ENCODE data around the gene MOV10L1.
A peak's percentile ranks its signal among the peaks of the same experiment; 100 is the strongest.

MOV10L1 gene

DNA sequence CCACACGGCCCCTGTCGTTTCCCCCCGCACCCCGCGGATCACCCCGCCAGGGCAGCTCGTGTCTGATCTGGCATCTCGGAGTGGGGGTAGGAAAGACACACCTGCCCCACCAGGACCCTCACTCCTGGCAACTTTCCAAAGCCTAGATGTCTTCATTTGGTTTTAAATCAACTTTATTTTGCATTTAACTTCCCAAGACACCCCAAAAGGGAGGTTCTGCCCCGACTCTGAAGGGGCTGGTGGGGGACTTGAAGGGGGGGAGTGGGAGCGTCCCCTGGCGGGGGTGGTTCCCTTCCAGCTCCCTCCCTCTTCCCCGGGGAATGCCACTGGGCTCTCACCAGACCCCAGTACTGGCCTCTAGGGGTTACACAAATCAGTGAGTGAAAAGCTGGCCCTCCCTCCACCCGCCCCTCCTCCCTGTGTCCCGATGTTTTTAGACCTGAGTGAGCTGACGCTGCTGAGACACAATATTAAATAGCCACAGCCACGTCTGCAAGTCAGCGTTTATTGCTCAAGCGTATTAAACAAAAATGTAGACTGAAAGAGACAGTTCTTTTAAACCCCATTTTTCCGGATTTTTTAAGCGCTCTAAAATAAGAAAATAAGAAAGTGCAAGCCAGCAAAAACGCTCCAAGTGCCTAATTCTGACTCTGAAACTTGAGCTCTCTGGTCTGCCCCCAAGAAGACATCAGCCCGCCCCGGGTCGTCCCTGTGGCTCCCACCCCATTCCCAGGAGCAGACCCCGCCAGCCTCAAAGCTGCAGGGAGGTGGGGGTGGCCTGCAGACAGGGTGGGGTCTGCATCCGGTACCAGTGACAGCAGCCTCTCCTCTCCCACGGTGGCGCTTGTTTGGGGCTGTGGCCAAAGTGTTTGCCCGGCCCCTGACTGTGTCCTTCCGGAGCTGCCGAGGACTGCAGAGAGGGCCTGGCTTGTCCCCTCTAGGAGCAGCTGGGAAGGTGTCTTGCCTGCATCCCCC, 30.6 kb upstream of the MOV10L1 start:
- DNase-seq = peak; percentile 19

DNA sequence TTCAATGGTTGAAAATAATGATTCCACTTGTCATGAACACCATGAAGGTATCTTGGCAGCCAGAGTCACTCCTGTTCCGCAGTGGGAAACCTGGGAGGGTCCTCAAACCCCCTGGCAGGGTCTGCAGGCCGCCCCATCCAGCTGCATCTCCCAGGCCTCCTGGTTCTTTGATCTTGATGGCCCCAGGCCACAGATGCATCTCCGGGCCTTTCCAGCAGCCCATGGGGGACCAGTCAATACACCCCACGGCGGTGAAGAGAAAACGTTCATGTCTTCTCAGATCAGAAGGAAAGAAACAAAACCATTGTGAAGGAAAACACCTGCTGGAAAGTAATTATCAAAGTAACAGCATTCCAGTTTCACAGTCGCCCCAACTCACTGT, 29.9 kb upstream of the MOV10L1 start:
- DNase-seq = no peak

DNA sequence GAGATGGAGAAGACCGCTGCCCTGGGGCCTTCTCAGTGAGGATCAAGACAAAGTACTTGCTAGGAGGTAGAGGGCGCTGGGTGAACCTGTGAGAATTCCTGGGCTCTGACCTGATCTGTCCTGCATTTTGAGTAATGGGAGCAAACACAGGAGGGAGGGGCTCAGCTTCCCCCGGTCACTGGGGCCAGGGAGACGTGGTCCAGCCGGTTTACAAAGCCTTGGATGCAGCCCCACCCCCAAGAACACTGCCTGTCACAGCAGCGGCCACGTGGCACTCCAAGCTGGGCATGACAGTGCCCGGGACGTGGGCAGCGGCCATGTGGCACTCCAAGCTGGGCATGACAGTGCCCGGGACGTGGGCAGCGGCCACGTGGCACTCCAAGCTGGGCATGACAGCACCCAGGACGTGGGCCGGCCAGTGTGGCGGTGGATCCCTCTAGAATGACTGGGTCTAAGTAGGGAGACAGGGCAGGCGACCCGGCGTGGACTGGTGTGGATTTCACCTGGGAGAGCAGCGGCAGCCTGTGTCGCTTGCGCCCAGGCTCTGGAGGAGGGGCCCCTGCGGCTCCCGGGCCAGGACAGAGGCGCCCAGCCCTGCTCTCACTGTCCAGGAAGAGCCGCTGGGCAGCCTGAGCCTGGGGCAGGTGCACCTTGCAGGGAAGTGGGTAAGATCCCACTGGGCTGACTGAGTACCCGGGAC, 29.2 kb upstream of the MOV10L1 start:
- no peak for DNase-seq

DNA sequence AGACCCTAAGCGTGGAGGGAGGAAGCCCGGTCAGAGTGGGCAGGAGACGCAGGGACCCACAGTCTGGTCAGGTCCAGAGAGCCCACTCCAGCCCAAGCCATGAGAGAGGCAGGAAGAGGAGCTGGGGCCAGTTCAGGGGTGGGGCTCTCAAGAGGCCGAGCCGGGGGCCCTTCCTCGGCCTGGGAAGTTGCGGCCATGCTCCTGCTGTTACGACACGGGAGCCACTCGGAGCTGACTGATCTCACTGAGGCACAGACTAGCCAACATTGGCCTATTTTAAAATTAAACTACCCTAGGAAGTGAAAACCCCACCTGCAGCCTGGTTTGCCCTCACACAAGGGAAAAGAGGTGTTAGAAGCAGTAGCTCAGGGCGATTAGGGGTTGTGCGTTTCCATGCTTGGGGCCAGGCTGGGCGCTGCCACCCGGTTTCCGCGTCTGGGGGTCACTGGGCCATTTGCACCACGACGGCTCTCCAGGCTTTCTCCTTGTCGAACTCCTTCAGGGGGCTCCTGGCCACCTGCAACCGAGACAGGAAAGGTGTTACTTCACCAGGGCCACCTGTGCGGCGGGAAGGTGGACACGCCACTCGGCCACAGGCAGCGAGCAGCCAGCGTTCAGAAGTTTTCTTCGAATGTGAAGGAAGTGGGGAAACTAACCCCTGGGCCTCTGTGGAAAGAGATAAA, 28.5 kb upstream of the MOV10L1 start:
- no peak for DNase-seq

DNA sequence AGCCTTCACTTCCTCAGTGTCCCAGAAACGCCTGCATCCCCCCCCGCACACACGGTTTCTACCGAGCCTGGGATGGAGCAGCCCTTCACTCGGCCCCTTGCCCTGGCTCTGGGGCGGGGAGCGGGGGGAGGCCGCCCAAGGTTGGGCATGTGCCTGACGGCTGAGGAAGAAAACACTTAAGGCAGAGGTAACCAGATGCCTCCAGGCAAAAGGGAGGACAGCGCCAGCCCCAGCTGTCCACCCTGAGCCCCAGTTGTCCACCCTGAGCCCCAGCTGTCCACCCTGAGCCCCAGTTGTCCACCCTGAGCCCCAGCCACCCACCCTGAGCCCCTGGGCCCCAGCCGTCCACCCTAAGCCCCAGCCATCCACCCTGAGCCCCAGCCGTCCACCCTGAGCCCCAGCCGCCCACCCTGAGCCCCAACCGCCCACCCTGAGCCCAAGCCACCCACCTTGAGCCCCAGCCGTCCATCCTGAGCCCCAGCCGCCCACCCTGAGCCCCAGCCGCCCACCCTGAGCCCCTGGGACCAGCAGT, 27.9 kb upstream of the MOV10L1 start:
- DNase-seq = no peak

DNA sequence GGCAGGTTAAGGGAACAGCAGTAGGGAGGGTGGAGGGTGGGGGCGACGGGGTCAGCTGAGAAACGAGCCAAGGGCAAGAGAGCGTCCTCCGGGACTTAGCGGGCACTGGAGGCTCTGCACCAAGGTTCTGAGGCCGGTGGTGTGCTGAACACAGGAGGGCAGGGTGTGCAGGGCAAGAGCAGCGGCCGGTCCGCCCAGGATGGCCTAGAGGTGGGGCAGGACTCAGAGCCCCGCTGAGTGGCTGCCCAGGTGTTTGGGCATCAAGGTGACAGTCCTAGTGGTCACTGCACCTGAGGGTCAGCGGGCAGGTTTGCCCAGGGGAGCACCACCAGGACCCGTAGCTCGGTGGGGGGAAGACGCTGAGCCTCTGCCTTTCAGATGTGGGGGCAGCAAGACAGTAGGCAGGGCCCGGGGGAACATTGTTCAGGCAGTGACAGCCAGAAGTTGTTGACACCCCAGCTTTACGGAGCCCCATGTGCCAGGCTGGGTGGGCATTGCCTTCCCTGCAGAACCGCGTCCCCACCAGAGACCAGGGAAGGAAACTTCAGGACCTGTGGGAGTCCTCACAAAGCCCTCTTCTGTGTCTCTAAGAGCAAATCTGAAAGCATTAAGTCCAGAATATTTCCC, 27.2 kb upstream of the MOV10L1 start:
- no peak for DNase-seq

DNA sequence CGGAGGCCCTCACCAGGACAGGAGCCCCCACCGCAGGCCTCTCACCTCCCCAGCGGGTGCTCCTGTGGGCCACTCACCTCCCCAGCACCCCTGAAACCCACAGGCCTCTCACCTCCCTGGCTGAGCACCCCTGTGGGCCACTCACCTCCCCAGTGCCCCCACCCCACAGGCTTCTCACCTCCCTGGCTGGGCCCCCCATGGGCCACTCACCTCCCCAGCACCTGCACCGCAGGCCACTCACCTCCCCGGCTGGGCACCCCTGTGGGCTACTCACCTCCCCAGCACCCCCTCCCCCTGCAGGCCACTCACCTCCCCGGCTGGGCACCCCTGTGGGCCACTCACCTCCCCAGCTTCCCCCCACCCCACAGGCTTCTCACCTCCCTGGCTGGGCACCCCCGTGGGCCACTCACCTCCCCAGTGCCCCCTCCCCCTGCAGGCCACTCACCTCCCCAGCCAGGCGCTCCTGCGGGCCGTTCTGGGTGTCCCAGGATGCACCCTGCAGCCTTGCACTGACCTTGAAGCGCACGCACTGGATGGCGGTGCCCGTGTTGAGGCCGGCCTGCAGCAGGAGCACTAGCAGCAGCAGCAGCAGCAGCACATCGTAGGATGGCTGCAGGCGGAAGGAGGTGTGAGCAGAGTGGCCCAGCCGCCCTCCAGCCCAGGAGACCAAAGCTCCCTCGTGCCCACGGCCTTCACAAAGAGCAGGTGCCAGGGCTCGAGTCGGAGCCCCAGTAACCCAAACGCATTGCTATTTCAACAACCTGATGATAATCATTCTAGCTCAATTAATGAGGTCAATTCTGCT, 26.0 kb upstream of the MOV10L1 start:
- no peak for DNase-seq

DNA sequence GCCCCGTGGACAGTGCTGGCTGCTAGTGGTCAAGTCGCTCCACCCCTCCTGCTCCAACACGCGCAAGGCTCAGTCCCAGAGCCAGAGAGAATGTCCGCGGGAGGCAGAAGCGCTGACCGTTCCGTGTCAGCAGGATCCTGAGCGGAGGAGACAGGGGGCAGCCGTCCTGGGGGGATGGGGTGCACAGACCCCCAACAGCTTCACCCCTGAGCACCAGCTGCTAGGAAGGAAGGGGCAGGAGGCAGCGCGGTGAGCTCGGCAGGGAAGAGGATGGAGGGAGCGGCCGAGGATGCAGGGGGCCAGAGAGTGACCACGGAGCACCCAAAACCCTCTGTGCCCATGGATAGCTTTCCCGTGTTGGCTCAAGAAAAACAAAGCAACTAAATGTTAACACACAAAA, 25.4 kb upstream of the MOV10L1 start:
- no peak for DNase-seq

DNA sequence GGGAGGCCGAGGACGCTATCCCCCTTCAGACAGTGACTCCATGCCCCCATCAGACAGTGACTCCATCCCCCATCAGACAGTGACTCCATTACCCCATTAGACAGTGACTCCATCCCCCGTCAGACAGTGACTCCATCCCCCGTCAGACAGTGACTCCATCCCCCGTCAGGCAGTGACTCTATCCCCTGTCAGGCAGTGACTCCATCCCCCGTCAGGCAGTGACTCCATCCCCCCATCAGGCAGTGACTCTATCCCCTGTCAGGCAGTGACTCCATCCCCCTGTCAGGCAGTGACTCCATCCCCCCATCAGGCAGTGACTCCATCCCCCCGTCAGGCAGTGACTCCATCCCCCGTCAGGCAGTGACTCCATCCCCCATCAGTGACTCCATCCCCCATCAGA, 22.6 kb upstream of the MOV10L1 start:
- no peak for DNase-seq

DNA sequence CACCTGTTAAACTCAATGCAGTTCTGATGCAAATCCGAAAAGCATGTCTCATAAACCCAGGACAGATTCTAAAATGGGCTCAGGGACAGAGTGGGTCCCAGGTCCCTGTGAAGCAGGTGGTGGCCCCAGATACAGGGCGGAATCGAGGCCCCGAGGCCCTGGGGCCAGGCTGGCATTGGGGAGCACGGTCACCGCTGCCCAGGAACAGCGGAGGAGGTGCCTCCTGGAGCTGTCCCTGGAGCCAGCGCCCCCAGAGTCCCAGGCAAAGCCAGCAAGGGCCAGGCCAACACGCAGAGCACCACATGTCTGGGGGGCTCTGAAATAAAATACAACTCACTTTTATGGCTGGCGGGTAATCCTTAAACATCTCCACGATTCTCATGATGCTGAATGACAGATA, 21.7 kb upstream of the MOV10L1 start:
- no peak for DNase-seq

DNA sequence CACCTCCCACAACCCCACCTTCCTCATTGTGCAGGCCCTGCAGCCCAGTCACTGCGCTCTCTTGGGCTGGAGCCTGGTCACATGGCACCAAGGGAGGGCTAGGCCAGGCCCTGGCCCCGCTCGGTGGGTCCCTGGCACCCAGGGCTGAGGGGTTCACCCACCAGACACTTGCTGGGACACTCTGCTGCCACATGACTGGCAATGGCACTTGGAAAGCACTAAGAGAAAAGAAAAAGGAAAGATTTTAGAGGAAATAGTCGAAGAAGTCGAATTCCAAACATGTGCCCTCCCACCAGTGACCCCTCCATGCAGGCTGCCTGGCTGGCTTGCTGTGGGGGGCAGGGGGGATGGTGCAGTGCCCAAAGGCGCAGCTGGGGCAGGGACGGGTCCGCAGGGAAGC, 19.4 kb upstream of the MOV10L1 start:
- no peak for DNase-seq

DNA sequence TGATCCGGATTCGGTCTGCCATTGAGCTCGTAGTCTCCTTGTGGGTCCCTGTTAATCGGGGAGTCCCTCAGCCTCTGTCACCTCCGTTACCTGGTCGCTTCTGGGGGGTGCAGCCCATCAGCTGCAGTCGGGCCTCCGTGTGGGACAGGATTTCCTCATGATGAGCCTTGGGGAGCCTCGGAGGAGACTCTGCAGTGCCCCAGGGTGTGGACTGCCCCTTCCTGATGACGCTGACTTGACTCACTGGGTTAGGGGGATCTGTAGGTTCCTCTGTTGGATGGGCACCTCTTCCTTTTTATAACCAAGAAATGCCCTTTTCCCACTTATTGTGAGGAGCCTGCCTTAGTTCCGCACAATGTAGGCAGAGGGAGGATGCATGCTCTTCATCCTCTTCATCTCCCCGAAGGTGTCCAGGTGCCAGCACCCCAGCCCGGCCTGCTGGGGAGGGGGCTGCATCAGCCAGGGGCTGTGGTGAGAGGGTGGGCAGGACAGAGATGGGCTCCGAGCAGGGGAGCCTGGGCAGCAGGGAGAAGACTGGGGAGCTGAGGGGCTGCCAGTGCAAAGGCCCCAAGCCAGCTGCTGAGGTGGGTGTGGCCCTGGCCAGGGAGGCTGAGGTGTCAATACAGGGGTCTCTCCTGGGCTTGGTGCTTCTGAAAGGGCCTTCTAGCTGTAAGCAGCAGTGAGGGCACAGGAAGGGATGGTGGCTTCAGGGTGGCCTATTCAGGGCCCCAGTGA, 18.2 kb upstream of the MOV10L1 start:
- DNase-seq = no peak

DNA sequence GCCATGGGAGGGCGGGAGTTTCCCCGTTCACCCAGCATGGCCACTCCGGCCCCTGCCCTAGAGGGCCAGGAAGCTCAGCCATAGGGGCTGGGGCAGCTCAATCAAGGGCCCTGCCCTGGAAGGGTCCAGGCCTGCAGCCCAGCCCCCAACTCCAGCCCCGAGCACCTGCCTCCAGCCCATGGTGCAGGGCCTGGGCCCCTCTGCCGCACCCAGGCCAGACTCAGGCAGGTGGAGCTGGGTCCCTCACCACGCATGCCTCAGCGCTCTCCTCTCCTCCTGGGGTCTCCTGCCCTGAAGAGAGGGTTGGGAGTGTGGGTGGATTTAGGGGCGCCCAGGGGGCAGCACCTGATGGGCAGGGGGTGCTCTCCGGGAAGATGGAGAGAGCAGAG, 17.6 kb upstream of the MOV10L1 start:
- DNase-seq = no peak

DNA sequence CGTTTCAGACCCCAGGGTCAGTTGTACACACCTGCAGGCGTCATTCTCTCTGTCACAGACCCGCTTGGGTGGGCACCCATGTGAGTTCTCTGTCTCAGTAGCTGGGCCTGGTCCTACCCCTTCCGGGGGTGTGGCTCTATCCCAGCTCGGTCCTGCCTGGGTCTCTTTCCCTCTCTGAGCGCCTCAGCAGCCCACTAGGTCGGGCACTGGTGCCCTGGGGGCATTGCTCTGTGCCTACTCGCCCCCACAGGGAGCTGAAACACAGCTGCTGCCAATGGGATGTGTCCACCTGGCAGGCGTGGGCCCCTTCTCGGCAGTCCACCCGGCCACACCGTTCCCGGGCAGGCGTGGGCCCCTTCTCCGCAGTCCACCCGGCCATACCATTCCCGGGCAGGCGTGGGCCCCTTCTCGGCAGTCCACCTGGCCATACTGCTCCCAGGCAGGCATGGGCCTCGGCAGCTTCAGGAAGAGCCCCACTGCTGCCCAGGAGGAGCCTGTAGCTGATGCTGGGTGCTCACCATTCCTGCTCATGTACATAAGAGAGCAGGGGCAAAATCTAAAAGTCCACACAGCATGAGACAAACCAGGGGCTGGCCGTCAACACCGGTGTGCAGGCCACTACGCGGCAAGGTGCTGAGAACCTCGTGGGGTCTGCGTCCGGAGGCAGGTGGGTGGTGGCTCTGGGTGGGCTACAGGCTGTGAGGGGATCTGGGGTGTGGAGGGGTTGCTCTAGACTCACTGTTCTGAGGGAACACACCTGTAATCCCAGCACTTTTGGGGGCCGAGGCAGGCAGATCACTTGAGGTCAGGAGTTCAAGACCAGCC, 16.9 kb upstream of the MOV10L1 start:
- DNase-seq = no peak

DNA sequence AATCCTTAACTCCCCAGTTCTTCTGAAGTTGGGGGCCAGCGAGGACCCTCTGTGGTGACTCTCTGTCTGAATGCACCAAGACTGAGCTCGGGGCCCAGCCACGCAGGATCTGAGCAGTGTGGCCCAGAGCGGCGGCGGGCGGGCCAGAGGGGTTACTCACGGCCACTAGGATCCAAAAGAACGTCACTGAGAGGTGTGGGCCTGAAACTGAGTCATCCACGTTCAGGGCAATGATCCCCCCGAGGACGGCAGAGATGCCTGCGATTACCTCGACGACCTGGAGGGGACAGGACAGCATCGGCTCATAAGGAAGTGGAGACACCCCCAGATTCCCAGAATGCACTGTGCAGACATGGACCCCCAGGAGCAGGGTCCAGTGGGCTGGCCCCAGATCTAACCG, 15.8 kb upstream of the MOV10L1 start:
- no peak for DNase-seq

DNA sequence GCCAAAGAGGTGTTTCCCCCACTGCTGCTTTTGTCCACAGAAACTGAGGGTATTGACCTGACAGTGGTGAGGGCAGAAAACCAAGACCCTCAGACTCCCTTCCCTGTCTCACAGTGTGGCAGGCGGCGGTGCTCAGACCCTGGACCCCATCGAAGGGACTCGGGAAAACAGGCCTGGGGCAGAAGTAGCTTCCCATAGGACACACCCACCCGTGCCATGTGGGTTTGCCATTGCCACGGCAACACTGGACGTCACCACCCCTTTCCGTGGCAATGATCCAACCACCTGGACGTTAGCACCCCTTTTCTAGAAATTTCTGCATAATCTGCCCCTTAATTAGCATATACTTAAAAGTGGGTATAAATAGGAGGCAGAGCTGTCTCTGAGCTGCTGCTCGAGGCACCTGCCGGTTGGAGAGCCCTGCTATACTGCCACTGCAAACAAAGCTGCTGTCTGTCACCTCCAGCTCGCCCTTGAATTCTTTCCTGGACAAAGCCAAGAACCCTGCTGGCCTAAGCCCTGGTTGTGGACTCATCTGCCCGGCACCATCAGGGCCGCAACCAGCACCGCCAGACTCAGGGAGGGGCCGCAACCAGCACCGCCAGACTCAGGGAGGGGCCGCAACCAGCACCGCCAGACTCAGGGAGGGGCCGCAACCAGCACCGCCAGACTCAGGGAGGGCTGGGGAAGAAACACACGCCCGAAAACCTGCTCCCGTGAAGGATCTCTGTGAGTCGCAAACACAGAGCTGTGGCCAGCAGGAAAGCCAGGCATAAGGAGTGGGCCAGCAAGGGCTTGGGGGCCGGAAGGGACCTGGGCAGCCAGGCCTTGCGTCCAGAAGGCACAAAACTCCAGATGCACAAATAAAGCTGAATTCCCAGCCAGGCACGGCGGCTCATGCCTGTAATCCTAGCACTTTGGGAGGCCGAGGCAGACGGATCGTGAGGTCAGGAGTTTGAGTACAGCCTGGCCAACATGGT, 15.0 kb upstream of the MOV10L1 start:
- DNase-seq = no peak

DNA sequence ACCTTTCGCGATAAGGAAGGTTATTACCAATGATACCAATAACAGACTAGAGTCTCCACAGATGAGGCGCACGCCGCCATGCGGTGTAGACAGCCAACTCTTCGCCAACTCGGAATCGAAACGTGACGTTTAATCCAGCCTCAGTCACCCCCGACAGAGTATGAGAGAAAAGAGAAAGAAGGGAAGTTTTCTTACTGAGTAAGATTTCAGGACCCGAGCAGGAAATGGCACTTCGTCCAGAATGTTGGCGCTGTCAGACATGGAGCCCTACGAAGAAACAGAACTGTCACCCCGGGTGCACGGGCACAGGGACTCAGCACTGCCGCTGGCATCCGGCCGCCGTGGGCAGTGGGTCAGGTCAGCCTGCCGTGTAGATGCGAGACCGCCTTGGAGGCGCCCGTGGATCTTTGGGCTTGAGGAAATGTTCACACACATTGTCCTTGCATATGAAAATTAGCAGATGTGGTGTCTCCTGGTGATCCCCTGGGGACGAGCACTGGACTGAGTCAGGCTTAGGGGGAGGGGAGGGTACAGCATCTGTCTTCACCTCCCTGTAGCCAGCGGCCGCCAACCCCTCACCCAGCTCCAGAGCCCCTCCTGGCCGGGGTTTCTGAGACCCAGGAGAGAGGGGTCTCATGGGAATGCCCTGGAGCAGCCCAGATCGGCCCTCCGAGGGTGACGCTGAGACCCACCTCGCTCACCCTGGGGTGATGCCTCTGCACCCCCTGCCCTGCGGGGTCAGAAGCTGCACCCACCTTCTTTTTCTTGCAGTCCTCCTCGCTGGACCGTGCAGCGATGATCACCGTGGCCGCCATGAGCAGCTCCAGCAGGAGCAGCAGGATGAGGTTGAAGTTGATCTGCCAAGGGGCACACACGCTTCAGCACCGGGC, 12.9 kb upstream of the MOV10L1 start:
- no peak for DNase-seq

DNA sequence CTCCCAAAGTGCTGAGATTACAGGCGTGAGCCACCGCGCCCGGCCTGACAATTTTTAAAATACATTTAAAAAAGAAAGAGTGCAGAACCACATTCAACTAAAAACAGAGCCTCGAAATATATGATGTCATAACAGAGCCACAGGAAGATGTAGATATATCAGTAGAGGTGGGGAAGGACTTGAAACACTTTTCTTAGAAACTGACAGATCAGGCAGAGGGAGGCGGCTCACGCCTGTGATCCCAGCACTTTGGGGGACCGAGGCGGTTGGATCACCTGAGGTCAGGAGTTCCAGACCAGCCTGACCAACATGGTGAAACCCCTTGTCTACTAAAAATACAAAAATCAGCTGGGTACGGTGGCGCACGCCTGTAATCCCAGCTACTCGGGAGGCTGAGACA, 11.6 kb upstream of the MOV10L1 start:
- DNase-seq = no peak

Measured in NCI-H1436 treated with DMSO at 0.1 percent for 48 hours (cell line).